Breast epithelium (tissue), 3 donors: ENCODE data around the gene KLHL29.

Experiments
- CTCF ChIP-seq, 3 donors: fragments of 450-650 bp; IDR thresholded peaks; one replicate each; pipeline ENCODE4 v1.5.1; 2016 to 2017; ENCODE audit warnings: antibody characterized with exemption in 3 of 3, mild to moderate bottlenecking in 3 of 3, moderate library complexity in 3 of 3
- POLR2A ChIP-seq: fragments of 450-650 bp; IDR thresholded peaks from one replicate; pipeline ENCODE4 v1.6.1; 2016; ENCODE audit warnings: antibody characterized with exemption, mild to moderate bottlenecking, moderate library complexity
- POLR2AphosphoS5 ChIP-seq, 3 donors: sonication (generic); formaldehyde crosslinking; IDR thresholded peaks; one replicate each; pipeline ENCODE4 v1.6.1; 2017; ENCODE audit warnings: antibody characterized with exemption in 3 of 3

- TF ChIP-seq POLR2A (no peak), CTCF (IDR thresholded peaks at IDR 0.05) (no peak), POLR2AphosphoS5 (IDR thresholded peaks at IDR 0.05) (no peak)
Observed at GRCh38 chr2:23430263-23430662, 45.3 kb downstream of the KLHL29 start.
